Measurements from ENCODE around the gene SDK1.

The SDK1 gene

DNA sequence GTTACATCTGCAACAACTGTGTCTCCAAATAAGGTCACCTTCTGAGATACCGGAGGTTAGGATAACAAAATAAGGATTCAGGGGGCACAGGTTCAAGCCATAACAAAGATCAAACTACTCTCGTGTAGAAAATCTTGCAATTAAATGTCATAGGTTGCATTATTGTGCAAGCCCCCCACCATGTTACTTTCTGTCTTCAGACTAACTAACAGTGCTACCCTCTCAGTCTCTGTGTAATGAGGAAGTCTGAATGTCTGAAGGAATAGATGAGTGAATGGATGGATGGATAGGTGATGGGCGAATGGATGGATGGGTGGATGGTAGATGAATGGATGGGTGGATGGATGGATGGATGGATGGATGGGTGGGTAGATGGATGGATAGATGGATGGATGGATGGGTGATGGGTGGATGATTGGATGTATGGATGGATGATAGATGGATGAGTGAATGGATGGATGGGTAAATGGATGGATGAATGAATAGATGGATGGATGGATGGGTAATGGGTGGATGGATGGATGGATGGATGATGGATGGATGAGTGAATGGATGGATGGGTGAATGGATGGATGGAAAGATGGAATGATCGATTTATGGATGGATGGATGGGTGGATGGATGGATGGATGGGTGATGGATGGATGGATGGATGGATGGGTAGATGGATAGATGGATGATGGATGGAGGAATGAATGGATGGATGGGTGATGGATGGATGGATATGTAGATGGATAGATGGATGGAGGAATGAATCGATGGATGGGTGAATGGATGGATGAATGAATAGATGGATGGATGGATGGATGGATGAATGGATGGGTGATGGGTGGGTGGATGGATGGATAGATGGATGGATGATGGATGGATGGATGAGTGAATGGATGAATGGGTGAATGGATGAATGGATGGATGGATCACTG is 823.8 kb downstream of the SDK1 start:
- Histone ChIP-seq H3K27ac (no peak overlapping the region), H3K27me3 (ENCODE audit: control insufficient read depth, insufficient read depth, low read length) (no peaks in the 10 kb centered on the region)
- TF ChIP-seq, protein P1, sequence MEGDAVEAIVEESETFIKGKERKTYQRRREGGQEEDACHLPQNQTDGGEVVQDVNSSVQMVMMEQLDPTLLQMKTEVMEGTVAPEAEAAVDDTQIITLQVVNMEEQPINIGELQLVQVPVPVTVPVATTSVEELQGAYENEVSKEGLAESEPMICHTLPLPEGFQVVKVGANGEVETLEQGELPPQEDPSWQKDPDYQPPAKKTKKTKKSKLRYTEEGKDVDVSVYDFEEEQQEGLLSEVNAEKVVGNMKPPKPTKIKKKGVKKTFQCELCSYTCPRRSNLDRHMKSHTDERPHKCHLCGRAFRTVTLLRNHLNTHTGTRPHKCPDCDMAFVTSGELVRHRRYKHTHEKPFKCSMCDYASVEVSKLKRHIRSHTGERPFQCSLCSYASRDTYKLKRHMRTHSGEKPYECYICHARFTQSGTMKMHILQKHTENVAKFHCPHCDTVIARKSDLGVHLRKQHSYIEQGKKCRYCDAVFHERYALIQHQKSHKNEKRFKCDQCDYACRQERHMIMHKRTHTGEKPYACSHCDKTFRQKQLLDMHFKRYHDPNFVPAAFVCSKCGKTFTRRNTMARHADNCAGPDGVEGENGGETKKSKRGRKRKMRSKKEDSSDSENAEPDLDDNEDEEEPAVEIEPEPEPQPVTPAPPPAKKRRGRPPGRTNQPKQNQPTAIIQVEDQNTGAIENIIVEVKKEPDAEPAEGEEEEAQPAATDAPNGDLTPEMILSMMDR (IDR thresholded peaks at IDR 0.05) = no peak

DNA sequence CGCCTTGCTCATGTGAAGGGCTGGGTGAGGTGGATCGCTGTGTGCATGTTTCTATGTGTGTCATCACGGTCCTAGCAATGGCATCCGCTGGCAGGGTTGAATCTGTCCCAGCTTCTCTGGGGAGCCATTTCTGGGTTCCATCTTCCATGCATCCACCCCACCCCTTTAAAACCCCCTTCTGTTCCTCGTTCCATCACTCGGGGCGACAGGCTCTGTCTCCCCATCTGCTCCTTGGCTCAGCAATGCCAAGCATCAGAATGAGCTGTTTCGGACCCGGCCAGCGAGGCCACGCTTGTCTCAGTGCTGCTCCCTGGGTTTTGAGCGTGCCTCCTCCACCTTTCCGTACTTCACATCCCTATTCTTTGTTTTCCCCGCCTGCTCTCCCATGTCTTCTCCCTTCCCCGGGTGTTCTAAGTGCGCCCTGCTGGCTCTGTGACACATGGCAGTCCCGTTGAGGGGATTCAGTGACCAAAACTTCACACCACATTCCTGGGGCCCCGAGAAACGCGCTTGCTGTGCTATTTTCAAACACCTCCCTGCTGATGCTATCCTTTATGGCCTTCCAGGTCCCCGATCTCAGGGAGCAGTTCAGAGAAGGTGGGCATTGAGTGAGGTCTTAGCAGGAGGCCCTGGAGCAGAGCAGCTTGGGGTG is 827.0 kb downstream of the SDK1 start:
- Histone ChIP-seq H2AFZ (no peak overlapping the region), H3K9me3 (ENCODE audit: control insufficient read depth, low read length) (no peaks in the 10 kb centered on the region), H3K4me3 (ENCODE audit: low read depth, low read length) (no peak overlapping the region), H3K4me2 (ENCODE audit: low read length) (no peak overlapping the region), H3K36me3 (ENCODE audit: control insufficient read depth, insufficient read depth, low read length) (no peaks in the 10 kb centered on the region), H3K4me1 (no peaks in the 10 kb centered on the region), H3K27me3 (ENCODE audit: control insufficient read depth, insufficient read depth, low read length) (no peaks in the 10 kb centered on the region), H3K27ac (no peak overlapping the region), H3K9ac (no peak overlapping the region), H3K79me2 (no peaks in the 10 kb centered on the region)
- TF ChIP-seq, protein P1 (IDR thresholded peaks at IDR 0.05) = no peak

More for the DNA sequence above, 823.8 kb downstream of the SDK1 start:
- Histone ChIP-seq H3K4me2 (ENCODE audit: low read length) (no peak overlapping the region), H3K4me1 (no peaks in the 10 kb centered on the region), H3K36me3 (ENCODE audit: control insufficient read depth, insufficient read depth, low read length) (no peaks in the 10 kb centered on the region), H3K4me3 (ENCODE audit: low read depth, low read length) (no peak overlapping the region), H2AFZ (no peak overlapping the region), H3K79me2 (no peaks in the 10 kb centered on the region), H3K9me3 (ENCODE audit: control insufficient read depth, low read length) (no peaks in the 10 kb centered on the region), H3K9ac (no peak overlapping the region)

DNA sequence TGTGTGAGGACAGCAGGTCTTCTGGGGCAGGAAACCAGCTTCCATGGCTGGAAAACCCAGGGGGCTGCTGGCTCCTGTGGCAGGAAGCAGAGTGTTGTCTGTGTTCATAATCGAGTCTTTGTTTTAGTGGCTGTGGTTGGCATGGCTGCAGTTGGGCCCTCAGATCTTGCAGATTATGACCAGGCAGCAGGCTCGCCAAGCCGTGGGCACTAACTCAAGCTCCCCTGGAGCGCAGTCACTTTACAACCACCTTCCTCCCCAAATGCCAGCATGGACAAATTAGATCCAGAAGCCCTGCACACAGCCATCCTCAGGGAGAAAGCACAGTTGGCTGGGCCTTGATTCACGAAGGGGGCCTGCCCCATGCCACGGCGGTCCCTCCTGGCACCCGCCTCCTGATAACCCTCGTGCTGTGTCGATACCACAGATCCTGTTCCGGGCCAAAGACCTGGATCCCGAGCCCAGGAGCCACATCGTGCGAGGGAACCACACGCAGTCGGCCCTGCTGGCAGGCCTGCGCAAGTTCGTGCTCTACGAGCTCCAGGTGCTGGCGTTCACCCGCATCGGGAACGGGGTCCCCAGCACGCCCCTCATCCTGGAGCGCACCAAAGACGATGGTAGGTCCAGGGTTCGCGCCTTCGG is 828.5 kb downstream of the SDK1 start:
- Histone ChIP-seq H3K4me1 (no peaks in the 10 kb centered on the region), H3K36me3 (ENCODE audit: control insufficient read depth, insufficient read depth, low read length) (no peaks in the 10 kb centered on the region), H3K79me2 (no peaks in the 10 kb centered on the region), H3K27me3 (ENCODE audit: control insufficient read depth, insufficient read depth, low read length) (no peaks in the 10 kb centered on the region), H3K4me2 (ENCODE audit: low read length) (no peak overlapping the region), H3K4me3 (ENCODE audit: low read depth, low read length) (no peak overlapping the region), H2AFZ (no peak overlapping the region), H3K9ac (no peak overlapping the region), H3K27ac (no peak overlapping the region), H3K9me3 (ENCODE audit: control insufficient read depth, low read length) (no peaks in the 10 kb centered on the region)
- TF ChIP-seq, protein P1 (IDR thresholded peaks at IDR 0.05) = no peak

DNA sequence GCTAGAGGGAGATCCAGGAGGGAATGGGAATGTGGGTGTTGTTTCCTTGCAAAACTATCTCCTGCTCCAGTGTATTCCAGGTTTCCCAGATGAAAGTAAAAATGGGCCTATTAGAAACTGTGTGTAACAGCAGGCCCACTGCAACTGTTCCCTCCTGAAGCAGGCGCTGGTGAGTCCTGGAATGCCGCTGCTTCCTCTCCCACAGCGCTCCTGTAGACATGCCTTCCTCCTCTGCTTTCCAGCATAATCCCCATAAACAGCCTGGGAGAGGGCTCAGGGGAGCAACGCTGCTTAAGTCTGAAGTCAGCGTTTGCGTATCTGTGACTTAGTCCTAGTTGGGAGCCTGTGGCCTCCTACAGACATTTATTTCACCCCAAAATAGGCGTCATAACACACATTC is 830.0 kb downstream of the SDK1 start:
- no peak overlapping the region for H3K4me3 ChIP-seq (ENCODE audit: low read depth, low read length)
- no peak overlapping the region for H2AFZ ChIP-seq
- no peak overlapping the region for H3K4me2 ChIP-seq (ENCODE audit: low read length)
- H3K9ac ChIP-seq = no peak overlapping the region
- H3K9me3 ChIP-seq (ENCODE audit: control insufficient read depth, low read length) = no peaks in the 10 kb centered on the region
- H3K4me1 ChIP-seq = no peaks in the 10 kb centered on the region
- H3K79me2 ChIP-seq = no peaks in the 10 kb centered on the region
- TF ChIP-seq, protein P1 (IDR thresholded peaks at IDR 0.05) = no peak
- H3K27me3 ChIP-seq (ENCODE audit: control insufficient read depth, insufficient read depth, low read length) = no peaks in the 10 kb centered on the region
- H3K36me3 ChIP-seq (ENCODE audit: control insufficient read depth, insufficient read depth, low read length) = no peaks in the 10 kb centered on the region
- no peak overlapping the region for H3K27ac ChIP-seq

All from parathyroid adenoma (tissue), 2 donors.